ENCODE results near the gene SOX6. TPM values are rescaled to one million over a fixed set of nuclear protein-coding genes. Genes with fewer than 3 reads are reported as not detected.

Gene SOX6
- total RNA-seq, 2 experiments from 2014 or later: 0.20 TPM; not detected in 1

DNA sequence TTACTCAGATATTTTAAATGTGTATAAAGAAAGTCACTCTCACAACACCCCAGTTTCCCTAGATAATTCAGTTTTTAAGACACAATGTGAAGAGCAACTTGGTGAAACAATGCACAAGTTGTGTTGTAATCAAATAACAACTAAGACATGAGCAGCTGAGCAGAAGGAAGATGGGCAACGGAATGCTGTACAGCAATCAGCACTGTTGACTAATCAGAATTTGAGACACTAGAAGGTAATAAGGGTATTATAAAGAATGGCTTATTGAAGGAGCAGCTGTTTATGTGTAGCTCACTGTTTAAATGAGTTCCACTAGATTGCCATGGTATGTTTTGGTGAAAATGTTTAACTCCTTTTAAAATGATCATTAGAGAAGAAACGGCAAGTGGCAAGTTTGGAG, 60.1 kb downstream of the SOX6 start:
- H3K27me3 ChIP-seq (ENCODE audit: control insufficient read depth in 1 of 2, insufficient read depth in 2 of 2, low read length in 2 of 2): no peaks in the 10 kb centered on the region
- intact Hi-C loops (cut with DNase I, micrococcal nuclease): no loop called here
- no peaks in the 10 kb centered on the region for H3K36me3 Mint-ChIP-seq (ENCODE audit: low read depth)
- POLR2A ChIA-PET: no interaction called here
- H3K36me3 ChIP-seq (ENCODE audit: insufficient read depth, low read length): no peaks in the 10 kb centered on the region
- no peak overlapping the region for H3K4me3 ChIP-seq (ENCODE audit: low read length)
- H3K9me3 ChIP-seq (ENCODE audit: control insufficient read depth in 1 of 2, insufficient read depth in 1 of 2, low read length in 2 of 2): no peaks in the 10 kb centered on the region
- ATAC-seq (ENCODE audit: poor library complexity) (no peak), DNase-seq (no peak)
- H3K27me3 Mint-ChIP-seq: no peaks in the 10 kb centered on the region
- no peaks in the 10 kb centered on the region for H3K4me1 Mint-ChIP-seq (ENCODE audit: low read depth)
- H3K4me3 Mint-ChIP-seq: no peak overlapping the region
- no peak overlapping the region for H3K27ac Mint-ChIP-seq
- CTCF ChIA-PET: no interaction called here
- H3K9me3 Mint-ChIP-seq: no peaks in the 10 kb centered on the region
- no peak overlapping the region for H3K27ac ChIP-seq (ENCODE audit: low read depth in 1 of 2, low read length in 2 of 2)
- TF ChIP-seq, protein P1, sequence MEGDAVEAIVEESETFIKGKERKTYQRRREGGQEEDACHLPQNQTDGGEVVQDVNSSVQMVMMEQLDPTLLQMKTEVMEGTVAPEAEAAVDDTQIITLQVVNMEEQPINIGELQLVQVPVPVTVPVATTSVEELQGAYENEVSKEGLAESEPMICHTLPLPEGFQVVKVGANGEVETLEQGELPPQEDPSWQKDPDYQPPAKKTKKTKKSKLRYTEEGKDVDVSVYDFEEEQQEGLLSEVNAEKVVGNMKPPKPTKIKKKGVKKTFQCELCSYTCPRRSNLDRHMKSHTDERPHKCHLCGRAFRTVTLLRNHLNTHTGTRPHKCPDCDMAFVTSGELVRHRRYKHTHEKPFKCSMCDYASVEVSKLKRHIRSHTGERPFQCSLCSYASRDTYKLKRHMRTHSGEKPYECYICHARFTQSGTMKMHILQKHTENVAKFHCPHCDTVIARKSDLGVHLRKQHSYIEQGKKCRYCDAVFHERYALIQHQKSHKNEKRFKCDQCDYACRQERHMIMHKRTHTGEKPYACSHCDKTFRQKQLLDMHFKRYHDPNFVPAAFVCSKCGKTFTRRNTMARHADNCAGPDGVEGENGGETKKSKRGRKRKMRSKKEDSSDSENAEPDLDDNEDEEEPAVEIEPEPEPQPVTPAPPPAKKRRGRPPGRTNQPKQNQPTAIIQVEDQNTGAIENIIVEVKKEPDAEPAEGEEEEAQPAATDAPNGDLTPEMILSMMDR (IDR thresholded peaks at IDR 0.05): no peak
- no peaks in the 10 kb centered on the region for H3K4me1 ChIP-seq (ENCODE audit: insufficient read depth, low read length)

DNA sequence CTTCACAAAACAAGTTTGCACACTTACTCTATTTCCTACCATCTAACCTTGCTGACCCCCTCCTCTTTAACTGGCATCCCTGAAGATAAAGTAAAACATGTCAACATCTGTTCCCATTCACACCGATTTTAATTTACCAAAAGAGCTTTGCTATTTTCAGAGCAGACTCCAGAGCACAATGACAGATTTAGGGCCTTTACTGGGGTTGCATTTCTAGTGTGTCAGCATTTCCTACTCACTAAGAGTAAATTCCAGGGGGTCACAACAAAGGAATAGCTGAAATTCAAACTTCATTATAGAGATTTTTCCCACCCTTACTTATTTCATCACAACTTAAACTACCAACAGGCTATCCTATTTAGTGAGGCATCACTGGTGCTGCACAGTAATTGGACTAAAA, 60.8 kb downstream of the SOX6 start:
- Histone ChIP-seq H3K27ac (ENCODE audit: low read depth in 1 of 2, low read length in 2 of 2) (no peak overlapping the region), H3K9me3 (ENCODE audit: control insufficient read depth in 1 of 2, insufficient read depth in 1 of 2, low read length in 2 of 2) (no peaks in the 10 kb centered on the region), H3K36me3 (ENCODE audit: insufficient read depth, low read length) (no peaks in the 10 kb centered on the region), H3K4me1 (ENCODE audit: insufficient read depth, low read length) (no peaks in the 10 kb centered on the region), H3K4me3 (ENCODE audit: low read length) (no peak overlapping the region), H3K27me3 (ENCODE audit: control insufficient read depth in 1 of 2, insufficient read depth in 2 of 2, low read length in 2 of 2) (no peaks in the 10 kb centered on the region)
- TF ChIP-seq, protein P1 (IDR thresholded peaks at IDR 0.05): no peak
- DNase-seq (no peak), ATAC-seq (ENCODE audit: poor library complexity) (no peak)
- H3K27me3 Mint-ChIP-seq: no peaks in the 10 kb centered on the region
- H3K4me3 Mint-ChIP-seq: no peak overlapping the region
- no peak overlapping the region for H3K27ac Mint-ChIP-seq
- no peaks in the 10 kb centered on the region for H3K36me3 Mint-ChIP-seq (ENCODE audit: low read depth)
- ChIA-PET POLR2A (no interaction called here), CTCF (no interaction called here)
- H3K9me3 Mint-ChIP-seq: no peaks in the 10 kb centered on the region
- intact Hi-C loops (cut with DNase I, micrococcal nuclease): no loop called here
- no peaks in the 10 kb centered on the region for H3K4me1 Mint-ChIP-seq (ENCODE audit: low read depth)

- TF ChIP-seq, protein P1 (IDR thresholded peaks at IDR 0.05): no peak
- Mint-ChIP-seq H3K4me1 (ENCODE audit: low read depth) (no peaks in the 10 kb centered on the region), H3K27me3 (no peaks in the 10 kb centered on the region), H3K4me3 (no peak overlapping the region), H3K27ac (no peak overlapping the region), H3K36me3 (ENCODE audit: low read depth) (no peaks in the 10 kb centered on the region), H3K9me3 (no peaks in the 10 kb centered on the region)
- ChIA-PET POLR2A (no interaction called here), CTCF (no interaction called here)
- Histone ChIP-seq H3K27ac (ENCODE audit: low read depth in 1 of 2, low read length in 2 of 2) (no peak overlapping the region), H3K4me3 (ENCODE audit: low read length) (no peak overlapping the region), H3K36me3 (ENCODE audit: insufficient read depth, low read length) (no peaks in the 10 kb centered on the region), H3K4me1 (ENCODE audit: insufficient read depth, low read length) (no peaks in the 10 kb centered on the region), H3K9me3 (ENCODE audit: control insufficient read depth in 1 of 2, insufficient read depth in 1 of 2, low read length in 2 of 2) (no peaks in the 10 kb centered on the region), H3K27me3 (ENCODE audit: control insufficient read depth in 1 of 2, insufficient read depth in 2 of 2, low read length in 2 of 2) (no peaks in the 10 kb centered on the region)
- DNase-seq (no peak), ATAC-seq (ENCODE audit: poor library complexity) (no peak)
- intact Hi-C loops (cut with DNase I, micrococcal nuclease): no loop called here
These were observed 63.1 kb downstream of the SOX6 start for GRCh38 chr11:16293204-16293681.
